ENCODE data around the gene CADPS2.
A peak's percentile ranks its signal among the peaks of the same experiment; 100 is the strongest.

Gene CADPS2

DNA sequence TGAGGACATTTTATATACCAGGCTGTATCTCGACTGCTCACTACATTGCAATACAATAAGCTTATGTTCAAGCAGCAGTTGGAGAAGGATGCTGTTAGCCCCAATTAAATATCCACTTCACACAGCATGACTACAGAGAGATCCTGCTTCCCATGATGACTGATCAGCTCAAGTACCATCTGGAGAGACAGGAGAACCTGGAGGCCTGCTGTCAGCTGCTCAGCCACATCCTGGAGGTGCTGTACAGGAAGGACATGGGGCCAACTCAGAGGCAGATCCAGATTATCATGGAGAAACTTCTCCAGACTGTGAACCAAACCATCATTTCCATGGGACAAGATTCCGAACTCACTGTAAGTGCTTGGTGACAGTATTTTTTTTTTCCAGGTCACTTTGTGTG is 209.8 kb downstream of the CADPS2 start:
- Histone ChIP-seq H3K36me3 (no peaks in the 10 kb centered on the region), H3K9me3 (ENCODE audit: severe bottlenecking) (no peaks in the 10 kb centered on the region), H3K27ac (no peak overlapping the region), H3K4me3 (ENCODE audit: low read depth, low read length) (no peak overlapping the region), H3K27me3 (ENCODE audit: insufficient read depth, low read depth, severe bottlenecking) (no peaks in the 10 kb centered on the region)
- no peak for DNase-seq
- TF ChIP-seq, protein P1, sequence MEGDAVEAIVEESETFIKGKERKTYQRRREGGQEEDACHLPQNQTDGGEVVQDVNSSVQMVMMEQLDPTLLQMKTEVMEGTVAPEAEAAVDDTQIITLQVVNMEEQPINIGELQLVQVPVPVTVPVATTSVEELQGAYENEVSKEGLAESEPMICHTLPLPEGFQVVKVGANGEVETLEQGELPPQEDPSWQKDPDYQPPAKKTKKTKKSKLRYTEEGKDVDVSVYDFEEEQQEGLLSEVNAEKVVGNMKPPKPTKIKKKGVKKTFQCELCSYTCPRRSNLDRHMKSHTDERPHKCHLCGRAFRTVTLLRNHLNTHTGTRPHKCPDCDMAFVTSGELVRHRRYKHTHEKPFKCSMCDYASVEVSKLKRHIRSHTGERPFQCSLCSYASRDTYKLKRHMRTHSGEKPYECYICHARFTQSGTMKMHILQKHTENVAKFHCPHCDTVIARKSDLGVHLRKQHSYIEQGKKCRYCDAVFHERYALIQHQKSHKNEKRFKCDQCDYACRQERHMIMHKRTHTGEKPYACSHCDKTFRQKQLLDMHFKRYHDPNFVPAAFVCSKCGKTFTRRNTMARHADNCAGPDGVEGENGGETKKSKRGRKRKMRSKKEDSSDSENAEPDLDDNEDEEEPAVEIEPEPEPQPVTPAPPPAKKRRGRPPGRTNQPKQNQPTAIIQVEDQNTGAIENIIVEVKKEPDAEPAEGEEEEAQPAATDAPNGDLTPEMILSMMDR (IDR thresholded peaks at IDR 0.05; ENCODE audit: low read depth, low read length) = no peak

DNA sequence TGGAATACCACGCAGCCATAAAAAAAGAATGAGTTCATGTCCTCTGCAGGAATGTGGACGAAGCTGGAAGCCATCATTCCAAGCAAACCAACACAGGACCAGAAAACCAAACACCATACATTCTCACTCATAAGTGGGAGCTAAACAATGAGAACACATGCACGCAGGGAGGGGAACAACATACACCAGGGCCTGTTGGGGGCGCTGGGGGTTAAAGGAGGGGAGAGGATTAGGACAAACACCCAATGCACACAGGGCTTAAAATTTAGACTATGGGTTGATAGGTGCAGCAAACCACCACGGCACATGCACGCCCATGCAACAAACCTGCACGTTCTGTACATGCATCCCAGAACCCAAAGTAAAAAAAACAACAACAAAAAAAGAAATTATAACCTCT is 210.6 kb downstream of the CADPS2 start:
- no peak for DNase-seq

DNA sequence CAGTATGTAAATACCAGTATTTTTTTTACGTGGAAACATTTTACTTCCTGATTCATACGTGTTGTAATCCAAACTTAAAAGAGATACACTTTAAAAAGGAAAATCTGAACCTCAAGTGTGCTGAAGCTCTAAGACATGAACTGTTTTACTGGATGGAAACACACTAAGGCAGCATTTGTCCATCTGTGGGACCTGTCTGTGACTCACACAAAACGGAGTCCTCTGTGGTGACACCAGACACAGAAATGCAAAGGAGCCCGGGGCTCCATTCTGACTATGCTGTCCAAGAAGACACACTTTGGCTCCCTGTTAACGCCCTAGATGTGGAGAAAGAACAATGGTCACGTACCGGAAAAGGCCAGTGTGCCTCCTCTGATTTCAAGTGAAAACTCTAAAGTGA is 211.2 kb downstream of the CADPS2 start:
- DNase-seq = no peak
- Histone ChIP-seq H3K9me3 (ENCODE audit: severe bottlenecking) (no peaks in the 10 kb centered on the region), H3K27ac (no peak overlapping the region), H3K27me3 (ENCODE audit: insufficient read depth, low read depth, severe bottlenecking) (no peaks in the 10 kb centered on the region), H3K4me3 (ENCODE audit: low read depth, low read length) (no peak overlapping the region), H3K36me3 (no peaks in the 10 kb centered on the region)
- TF ChIP-seq, protein P1 (IDR thresholded peaks at IDR 0.05; ENCODE audit: low read depth, low read length) = no peak

More for the DNA sequence above, 210.6 kb downstream of the CADPS2 start:
- no peaks in the 10 kb centered on the region for H3K27me3 ChIP-seq (ENCODE audit: insufficient read depth, low read depth, severe bottlenecking)
- H3K4me3 ChIP-seq (ENCODE audit: low read depth, low read length) = no peak overlapping the region
- H3K36me3 ChIP-seq = no peaks in the 10 kb centered on the region
- H3K27ac ChIP-seq = no peak overlapping the region
- TF ChIP-seq, protein P1 (IDR thresholded peaks at IDR 0.05; ENCODE audit: low read depth, low read length) = 0 out of 2 replicates have a peak, but pooled peaks have one; percentile 7
- no peaks in the 10 kb centered on the region for H3K9me3 ChIP-seq (ENCODE audit: severe bottlenecking)

DNA sequence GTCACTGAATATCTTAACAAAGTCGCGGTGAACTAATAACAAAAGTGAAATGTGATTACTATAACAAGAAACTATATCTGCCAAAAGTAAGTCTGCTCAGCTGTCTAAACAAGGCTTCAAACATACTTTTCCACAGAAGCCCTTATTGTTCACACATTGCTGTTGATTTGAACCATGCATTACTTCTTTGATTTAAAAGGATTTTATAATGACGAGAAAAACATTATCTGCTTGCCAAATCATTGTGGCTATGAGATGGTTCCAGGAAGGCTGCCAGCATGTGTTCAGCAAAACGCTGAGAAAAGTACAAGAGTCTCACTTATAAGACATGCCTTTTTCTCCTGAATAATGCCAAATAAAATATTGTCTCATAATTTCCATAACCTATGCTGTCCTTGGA is 211.8 kb downstream of the CADPS2 start:
- Histone ChIP-seq H3K4me3 (ENCODE audit: low read depth, low read length) (no peak overlapping the region), H3K27me3 (ENCODE audit: insufficient read depth, low read depth, severe bottlenecking) (no peaks in the 10 kb centered on the region), H3K9me3 (ENCODE audit: severe bottlenecking) (no peaks in the 10 kb centered on the region), H3K36me3 (no peaks in the 10 kb centered on the region), H3K27ac (no peak overlapping the region)
- TF ChIP-seq, protein P1 (IDR thresholded peaks at IDR 0.05; ENCODE audit: low read depth, low read length) = no peak
- no peak for DNase-seq

DNA sequence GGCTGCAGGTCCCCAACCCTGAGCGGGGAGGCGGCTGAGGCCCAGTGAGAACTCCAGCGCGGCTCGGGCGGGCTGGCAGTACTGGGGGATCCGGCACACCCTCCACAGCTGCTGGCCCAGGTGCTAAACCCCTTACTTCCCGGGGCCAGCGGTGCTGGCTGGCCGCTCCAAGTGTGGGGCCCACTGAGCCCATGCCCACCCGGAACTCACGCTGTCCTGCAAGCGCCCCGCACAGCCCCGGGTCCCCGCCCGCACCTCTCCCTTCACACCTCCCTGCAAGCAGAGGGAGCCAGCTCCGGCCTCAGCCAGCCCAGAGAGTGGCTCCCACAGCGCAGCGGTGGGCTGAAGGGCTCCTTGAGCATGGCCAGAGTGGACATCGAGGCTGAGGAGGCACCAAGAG is 212.3 kb downstream of the CADPS2 start:
- Histone ChIP-seq H3K9me3 (ENCODE audit: severe bottlenecking) (no peaks in the 10 kb centered on the region), H3K36me3 (no peaks in the 10 kb centered on the region), H3K27me3 (ENCODE audit: insufficient read depth, low read depth, severe bottlenecking) (no peaks in the 10 kb centered on the region), H3K27ac (no peak overlapping the region), H3K4me3 (ENCODE audit: low read depth, low read length) (no peak overlapping the region)
- DNase-seq = no peak
- TF ChIP-seq, protein P1 (IDR thresholded peaks at IDR 0.05; ENCODE audit: low read depth, low read length) = no peak

DNA sequence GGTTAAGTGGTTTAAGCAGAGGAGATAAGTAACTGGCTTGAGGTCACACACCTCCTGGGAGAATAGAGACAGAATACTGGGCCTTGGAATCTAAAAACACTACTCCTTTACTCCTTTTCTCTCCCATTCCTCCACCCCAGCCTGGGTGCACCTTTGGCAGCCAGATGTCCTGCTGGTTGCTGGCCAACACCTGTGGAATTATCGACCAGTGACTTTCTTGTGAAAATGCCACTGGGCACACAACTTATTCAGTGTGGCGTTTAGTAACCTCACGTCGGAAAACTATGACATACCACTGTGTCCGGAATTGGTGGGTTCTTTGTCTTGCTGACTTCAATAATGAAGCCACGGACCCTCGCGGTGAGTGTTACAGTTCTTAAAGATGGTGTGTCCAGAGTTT is 213.7 kb downstream of the CADPS2 start:
- Histone ChIP-seq H3K27ac (no peak overlapping the region), H3K27me3 (ENCODE audit: insufficient read depth, low read depth, severe bottlenecking) (no peaks in the 10 kb centered on the region), H3K4me3 (ENCODE audit: low read depth, low read length) (no peak overlapping the region), H3K9me3 (ENCODE audit: severe bottlenecking) (no peaks in the 10 kb centered on the region), H3K36me3 (no peaks in the 10 kb centered on the region)
- no peak for DNase-seq
- TF ChIP-seq, protein P1 (IDR thresholded peaks at IDR 0.05; ENCODE audit: low read depth, low read length) = no peak
